ENCODE measurements around the gene RNF128. TPM values are rescaled to one million over a fixed set of nuclear protein-coding genes. Genes with fewer than 3 reads are reported as not detected.
"Not testable (repeated sequence)": the region's sequence is repeated elsewhere in the genome, so short reads cannot be mapped to it uniquely, and the experiment has no call there.

RNF128 gene
- polyA plus RNA-seq, 4 donors, result 38.2 to 138 (median 43.1) TPM

DNA sequence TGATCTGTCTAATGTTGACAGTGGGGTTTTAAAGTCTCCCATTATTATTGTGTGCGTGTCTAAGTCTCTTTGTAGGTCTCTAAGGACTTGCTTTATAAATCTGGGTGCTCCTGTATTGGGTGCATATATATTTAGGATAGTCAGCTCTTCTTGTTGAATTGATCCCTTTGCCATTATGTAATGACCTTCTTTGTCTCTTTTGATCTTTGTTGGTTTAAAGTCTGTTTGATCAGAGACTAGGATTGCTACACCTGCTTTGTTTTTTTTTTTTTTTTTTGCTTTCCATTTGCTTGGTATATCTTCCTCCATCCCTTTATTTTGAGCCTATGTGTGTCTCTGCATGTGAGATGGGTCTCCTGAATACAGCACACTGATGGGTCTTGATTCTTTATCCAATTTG, 42.8 kb downstream of the RNF128 start:
- not testable (repeated sequence) for H3K4me1 ChIP-seq (ENCODE audit: control insufficient read depth in 3 of 3, insufficient read depth in 2 of 3, low read depth in 1 of 3, low read length in 2 of 3); DNase-seq; H3K9me3 ChIP-seq (ENCODE audit: control insufficient read depth in 2 of 2, insufficient read depth in 1 of 2, low read depth in 1 of 2, low read length in 1 of 2); H3K27me3 ChIP-seq (ENCODE audit: control insufficient read depth in 3 of 3, insufficient read depth in 3 of 3, low read length in 3 of 3); H3K36me3 ChIP-seq (ENCODE audit: control insufficient read depth in 3 of 3, insufficient read depth in 2 of 3, low read depth in 1 of 3, low read length in 3 of 3); H3K27ac ChIP-seq (ENCODE audit: low read depth in 1 of 3, low read length in 2 of 3); FAIRE-seq; H3K4me3 ChIP-seq (ENCODE audit: low read depth in 1 of 3, low read length in 3 of 3)
- 62 to 87% (median 81%) methylated on average over 1 of the region's 1 CpG for WGBS, 3 donors

DNA sequence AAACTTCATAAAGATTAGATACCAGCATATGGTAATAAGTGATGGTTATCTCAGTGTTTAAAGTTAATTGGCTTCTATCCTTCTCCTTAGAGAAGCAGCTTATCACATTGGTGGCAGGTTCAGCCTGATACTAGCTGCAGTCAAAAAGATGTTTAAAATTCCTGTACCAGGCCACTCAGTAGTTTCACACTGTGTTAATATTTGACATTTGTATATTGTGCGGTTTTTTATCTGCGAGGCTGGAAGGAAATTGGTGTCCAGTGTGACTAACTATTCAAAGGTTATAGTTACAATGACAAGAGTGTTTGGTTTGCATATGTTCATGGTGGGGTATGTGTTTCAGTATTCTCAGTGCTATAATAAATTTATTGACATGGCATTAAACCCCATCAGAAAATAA, 48.5 kb downstream of the RNF128 start:
- Histone ChIP-seq H3K36me3 (ENCODE audit: control insufficient read depth in 3 of 3, insufficient read depth in 2 of 3, low read depth in 1 of 3, low read length in 3 of 3) (peaks cover 0 to 2% (median 0%) of the 10 kb centered on the region in 3 donors), H3K4me1 (ENCODE audit: control insufficient read depth in 3 of 3, insufficient read depth in 2 of 3, low read depth in 1 of 3, low read length in 2 of 3) (peaks cover 0 to 10% (median 0%) of the 10 kb centered on the region in 3 donors), H3K27ac (ENCODE audit: low read depth in 1 of 3, low read length in 2 of 3) (peak overlapping the region in 1 of 3 donors; percentile 7), H3K27me3 (ENCODE audit: control insufficient read depth in 3 of 3, insufficient read depth in 3 of 3, low read length in 3 of 3) (no peaks in the 10 kb centered on the region), H3K9me3 (ENCODE audit: control insufficient read depth in 2 of 2, insufficient read depth in 1 of 2, low read depth in 1 of 2, low read length in 1 of 2) (no peaks in the 10 kb centered on the region), H3K4me3 (ENCODE audit: low read depth in 1 of 3, low read length in 3 of 3) (no peak overlapping the region)
- FAIRE-seq (peak; percentile 30), DNase-seq (peak; percentile 21 to 46)
- WGBS, 3 donors, result 18 to 50% (median 23%) methylated on average over 2 of the region's 2 CpGs

DNA sequence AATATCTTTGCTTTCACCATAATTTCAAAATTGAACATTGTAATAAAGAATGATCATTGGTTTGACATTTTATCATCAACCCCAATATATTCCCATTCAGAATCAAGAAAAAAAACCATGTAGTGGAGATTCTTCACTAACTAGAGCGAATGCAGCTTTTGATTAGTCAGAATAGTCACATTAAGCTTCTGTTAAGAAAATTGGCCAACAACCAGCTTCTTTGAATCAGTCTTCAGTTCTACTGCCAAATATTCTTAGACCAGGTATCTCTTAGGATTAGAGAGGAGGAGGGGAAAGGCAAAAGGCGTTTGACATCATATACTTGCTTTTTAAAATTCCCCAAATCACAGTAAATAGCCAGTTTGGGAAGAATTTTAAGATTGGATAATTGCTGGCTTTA, 53.8 kb downstream of the RNF128 start:
- peaks cover 0 to 5% (median 0%) of the 10 kb centered on the region in 3 donors for H3K36me3 ChIP-seq (ENCODE audit: control insufficient read depth in 3 of 3, insufficient read depth in 2 of 3, low read depth in 1 of 3, low read length in 3 of 3)
- peaks cover 0 to 16% (median 0%) of the 10 kb centered on the region in 3 donors for H3K4me1 ChIP-seq (ENCODE audit: control insufficient read depth in 3 of 3, insufficient read depth in 2 of 3, low read depth in 1 of 3, low read length in 2 of 3)
- H3K27me3 ChIP-seq (ENCODE audit: control insufficient read depth in 3 of 3, insufficient read depth in 3 of 3, low read length in 3 of 3), result no peaks in the 10 kb centered on the region
- DNase-seq, result no peak
- H3K4me3 ChIP-seq (ENCODE audit: low read depth in 1 of 3, low read length in 3 of 3), result no peak overlapping the region
- peak; percentile 33 for FAIRE-seq
- 6 to 43% (median 7%) methylated on average over 2 of the region's 2 CpGs for WGBS, 3 donors
- peak overlapping the region in 2 of 3 donors; percentile 50 to 85 for H3K27ac ChIP-seq (ENCODE audit: low read depth in 1 of 3, low read length in 2 of 3)
- no peaks in the 10 kb centered on the region for H3K9me3 ChIP-seq (ENCODE audit: control insufficient read depth in 2 of 2, insufficient read depth in 1 of 2, low read depth in 1 of 2, low read length in 1 of 2)

DNA sequence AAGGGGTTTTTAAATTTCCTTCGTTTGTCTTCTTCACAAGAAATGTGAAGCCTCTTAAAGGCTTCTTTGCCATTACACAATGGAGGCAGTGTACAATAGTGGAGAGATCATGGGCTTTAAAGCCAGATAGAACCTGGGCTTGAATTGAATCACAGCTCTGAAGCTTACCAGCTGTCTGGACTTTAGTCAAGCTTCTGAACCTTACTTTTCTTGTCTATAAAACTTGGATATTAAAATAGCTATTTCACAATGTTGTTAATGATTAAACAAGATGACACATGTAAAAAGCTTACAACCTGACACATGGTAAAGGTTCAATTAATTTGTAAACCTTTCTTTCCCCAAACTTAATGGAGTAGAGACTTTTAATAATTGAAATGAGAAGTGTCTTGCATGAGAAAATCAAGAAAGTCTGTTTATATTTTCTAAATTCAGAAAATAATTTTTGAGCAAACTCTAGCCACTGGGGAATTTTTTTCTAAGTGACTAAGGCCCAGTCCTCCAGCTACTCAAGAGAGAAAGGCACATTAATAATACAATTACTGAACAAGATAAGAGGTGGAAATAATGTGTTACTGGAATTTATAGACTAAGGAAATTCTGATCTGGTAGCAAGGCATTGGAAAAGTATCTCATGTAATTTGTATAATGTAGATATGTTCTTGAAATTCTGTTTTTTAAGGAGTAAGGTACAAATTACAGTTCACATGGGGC, 54.3 kb downstream of the RNF128 start:
- 7 to 41% (median 8%) methylated on average over 1 of the region's 1 CpG for WGBS, 3 donors
- Histone ChIP-seq H3K4me1 (ENCODE audit: control insufficient read depth in 3 of 3, insufficient read depth in 2 of 3, low read depth in 1 of 3, low read length in 2 of 3) (peaks cover 0 to 16% (median 0%) of the 10 kb centered on the region in 3 donors), H3K9me3 (ENCODE audit: control insufficient read depth in 2 of 2, insufficient read depth in 1 of 2, low read depth in 1 of 2, low read length in 1 of 2) (no peaks in the 10 kb centered on the region), H3K36me3 (ENCODE audit: control insufficient read depth in 3 of 3, insufficient read depth in 2 of 3, low read depth in 1 of 3, low read length in 3 of 3) (peaks cover 0 to 5% (median 0%) of the 10 kb centered on the region in 3 donors), H3K4me3 (ENCODE audit: low read depth in 1 of 3, low read length in 3 of 3) (no peak overlapping the region), H3K27me3 (ENCODE audit: control insufficient read depth in 3 of 3, insufficient read depth in 3 of 3, low read length in 3 of 3) (no peaks in the 10 kb centered on the region), H3K27ac (ENCODE audit: low read depth in 1 of 3, low read length in 2 of 3) (peak overlapping the region in 2 of 3 donors; percentile 50 to 85)
- DNase-seq (peak; percentile 77 to 87), FAIRE-seq (peak; percentile 96)

DNA sequence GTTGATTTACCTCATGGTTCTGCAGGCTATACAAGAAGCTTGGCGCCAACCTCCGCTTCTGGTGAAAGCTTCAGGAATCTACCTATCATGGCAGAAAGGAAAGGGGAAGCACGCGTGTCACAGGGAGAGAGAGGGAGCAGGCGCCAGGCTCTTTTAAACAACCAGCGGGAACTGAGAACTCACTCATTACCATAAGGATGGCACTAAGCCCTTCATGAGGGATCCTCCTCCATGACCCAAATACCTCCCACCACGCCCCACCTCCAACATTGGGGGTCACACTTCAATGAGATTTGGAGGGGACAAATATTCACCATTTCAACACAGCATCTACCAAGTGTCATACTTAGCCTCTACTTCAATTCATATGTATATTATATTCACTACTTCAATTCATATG, 57.2 kb downstream of the RNF128 start:
- peaks cover 0 to 16% (median 0%) of the 10 kb centered on the region in 3 donors for H3K4me1 ChIP-seq (ENCODE audit: control insufficient read depth in 3 of 3, insufficient read depth in 2 of 3, low read depth in 1 of 3, low read length in 2 of 3)
- no peak for DNase-seq
- WGBS, 3 donors, result 45 to 80% (median 64%) methylated on average over 7 of the region's 7 CpGs
- H3K9me3 ChIP-seq (ENCODE audit: control insufficient read depth in 2 of 2, insufficient read depth in 1 of 2, low read depth in 1 of 2, low read length in 1 of 2), result no peaks in the 10 kb centered on the region
- peaks cover 0 to 2% (median 0%) of the 10 kb centered on the region in 3 donors for H3K36me3 ChIP-seq (ENCODE audit: control insufficient read depth in 3 of 3, insufficient read depth in 2 of 3, low read depth in 1 of 3, low read length in 3 of 3)
- no peak overlapping the region for H3K27ac ChIP-seq (ENCODE audit: low read depth in 1 of 3, low read length in 2 of 3)
- FAIRE-seq, result no peak
- H3K4me3 ChIP-seq (ENCODE audit: low read depth in 1 of 3, low read length in 3 of 3), result no peak overlapping the region
- no peaks in the 10 kb centered on the region for H3K27me3 ChIP-seq (ENCODE audit: control insufficient read depth in 3 of 3, insufficient read depth in 3 of 3, low read length in 3 of 3)

DNA sequence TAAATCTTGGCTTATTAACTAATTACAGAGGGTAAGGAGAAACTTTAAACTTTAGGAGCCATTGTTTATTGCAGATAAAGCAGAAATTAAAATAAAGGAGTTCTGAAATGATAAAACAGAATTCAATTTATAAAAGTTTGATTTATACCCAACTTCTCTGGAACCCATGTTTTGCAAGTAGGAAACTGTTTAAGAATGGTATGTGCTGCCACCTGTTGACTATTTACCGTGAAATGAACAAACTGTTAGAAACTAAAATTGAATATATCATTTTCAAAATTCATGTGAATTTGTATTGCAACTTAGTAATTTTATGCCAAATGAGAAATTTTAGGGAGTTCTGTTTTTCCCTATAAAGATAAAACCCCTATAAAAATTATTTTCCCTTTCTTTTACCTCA, 65.0 kb downstream of the RNF128 start:
- 0% methylated on average over 1 of the region's 1 CpG for WGBS, 3 donors
- no peak overlapping the region for H3K4me3 ChIP-seq (ENCODE audit: low read depth in 1 of 3, low read length in 3 of 3)
- no peak overlapping the region for H3K27ac ChIP-seq (ENCODE audit: low read depth in 1 of 3, low read length in 2 of 3)
- DNase-seq, result peak in 1 of 2 donors; percentile 17
- peaks cover 0 to 4% (median 0%) of the 10 kb centered on the region in 3 donors for H3K4me1 ChIP-seq (ENCODE audit: control insufficient read depth in 3 of 3, insufficient read depth in 2 of 3, low read depth in 1 of 3, low read length in 2 of 3)
- no peaks in the 10 kb centered on the region for H3K27me3 ChIP-seq (ENCODE audit: control insufficient read depth in 3 of 3, insufficient read depth in 3 of 3, low read length in 3 of 3)
- no peak for FAIRE-seq
- H3K36me3 ChIP-seq (ENCODE audit: control insufficient read depth in 3 of 3, insufficient read depth in 2 of 3, low read depth in 1 of 3, low read length in 3 of 3), result no peaks in the 10 kb centered on the region
- H3K9me3 ChIP-seq (ENCODE audit: control insufficient read depth in 2 of 2, insufficient read depth in 1 of 2, low read depth in 1 of 2, low read length in 1 of 2), result no peaks in the 10 kb centered on the region

DNA sequence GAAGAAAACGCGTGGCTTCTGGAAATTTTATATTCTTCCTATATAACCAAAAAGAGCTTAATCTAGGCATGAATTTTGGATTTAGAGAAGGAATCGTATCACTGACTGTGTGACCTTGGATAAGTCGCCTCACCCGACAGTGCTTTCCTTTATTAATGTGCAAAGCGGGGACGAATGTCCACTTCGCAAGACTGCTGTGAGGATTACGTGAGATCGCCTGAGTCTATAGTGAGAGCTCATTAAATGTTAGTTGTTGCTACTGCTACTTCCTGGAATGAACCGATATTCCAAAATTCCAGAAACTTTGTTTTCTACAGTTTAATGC, 75.5 kb downstream of the RNF128 start:
- peak overlapping the region; percentile 22 to 88 (median 47) for H3K27ac ChIP-seq (ENCODE audit: low read depth in 1 of 3, low read length in 2 of 3)
- peak overlapping the region in 2 of 3 donors; percentile 45 to 86 for H3K4me3 ChIP-seq (ENCODE audit: low read depth in 1 of 3, low read length in 3 of 3)
- DNase-seq (no peak), FAIRE-seq (no peak)
- H3K4me1 ChIP-seq (ENCODE audit: control insufficient read depth in 3 of 3, insufficient read depth in 2 of 3, low read depth in 1 of 3, low read length in 2 of 3), result peaks cover 0 to 4% (median 0%) of the 10 kb centered on the region in 3 donors
- 4 to 39% (median 6%) methylated on average over 11 of the region's 11 CpGs for WGBS, 3 donors
- no peaks in the 10 kb centered on the region for H3K27me3 ChIP-seq (ENCODE audit: control insufficient read depth in 3 of 3, insufficient read depth in 3 of 3, low read length in 3 of 3)
- no peaks in the 10 kb centered on the region for H3K9me3 ChIP-seq (ENCODE audit: control insufficient read depth in 2 of 2, insufficient read depth in 1 of 2, low read depth in 1 of 2, low read length in 1 of 2)
- H3K36me3 ChIP-seq (ENCODE audit: control insufficient read depth in 3 of 3, insufficient read depth in 2 of 3, low read depth in 1 of 3, low read length in 3 of 3), result no peaks in the 10 kb centered on the region

DNA sequence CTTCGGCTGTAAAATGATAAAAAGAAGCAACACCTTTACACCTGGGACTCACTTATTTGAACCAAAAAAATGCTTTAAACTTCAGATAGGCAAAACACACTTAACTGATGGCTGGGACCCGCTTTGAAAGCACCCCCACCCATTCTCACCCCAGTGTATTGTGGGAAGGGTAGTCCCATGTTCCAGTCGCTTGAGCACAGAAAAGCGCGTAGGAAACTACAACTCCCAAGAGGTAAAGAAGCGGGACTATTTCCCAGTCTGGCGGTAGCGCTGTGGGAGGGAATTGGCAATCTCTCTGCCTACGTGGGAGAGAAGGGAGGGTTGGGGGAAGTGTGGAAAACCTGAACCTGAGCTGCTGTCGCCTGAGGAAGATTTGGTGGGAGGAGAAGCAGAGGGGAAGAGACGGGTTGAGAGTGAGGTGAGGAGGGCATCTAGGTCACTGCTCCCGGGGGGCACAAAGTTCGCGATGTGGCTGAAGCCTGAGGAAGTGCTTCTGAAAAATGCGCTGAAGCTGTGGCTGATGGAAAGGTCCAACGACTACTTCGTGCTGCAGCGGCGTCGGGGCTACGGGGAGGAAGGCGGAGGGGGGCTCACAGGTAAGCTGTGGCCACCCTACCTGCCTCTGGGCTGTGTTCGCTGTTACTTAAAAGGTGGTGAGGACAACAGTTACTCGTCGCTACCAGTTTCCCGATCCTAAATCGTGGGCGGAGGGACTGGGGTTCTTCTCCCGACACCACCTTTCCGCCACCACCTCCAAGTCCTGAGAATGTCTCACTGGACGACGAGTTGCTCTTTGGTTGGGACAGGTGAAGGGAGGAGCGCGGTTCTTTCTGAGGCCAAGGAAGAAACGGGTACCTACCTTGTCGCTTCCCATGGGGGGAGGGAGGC, 76.1 kb downstream of the RNF128 start, which contains the start of gene TBC1D8B:
TSS of gene TBC1D8B (plus strand) at position 286 of the 888 bp plus-strand sequence. CDS start at position 467, 181 bp downstream.
- DNase-seq (peak; percentile 90 to 91), FAIRE-seq (no peak)
- peak within 1 kb of the TSS; percentile 42 to 88 (median 68) for H3K27ac ChIP-seq (ENCODE audit: low read depth in 1 of 3, low read length in 2 of 3)
- H3K27me3 ChIP-seq (ENCODE audit: control insufficient read depth in 3 of 3, insufficient read depth in 3 of 3, low read length in 3 of 3), result no peaks in the 10 kb centered on the region
- no peaks in the 10 kb centered on the region for H3K9me3 ChIP-seq (ENCODE audit: control insufficient read depth in 2 of 2, insufficient read depth in 1 of 2, low read depth in 1 of 2, low read length in 1 of 2)
- peaks cover 0 to 4% (median 0%) of the 10 kb centered on the region in 3 donors for H3K4me1 ChIP-seq (ENCODE audit: control insufficient read depth in 3 of 3, insufficient read depth in 2 of 3, low read depth in 1 of 3, low read length in 2 of 3)
- WGBS, 3 donors, result 1 to 23% (median 6%) methylated on average over 36 of the region's 36 CpGs
- H3K4me3 ChIP-seq (ENCODE audit: low read depth in 1 of 3, low read length in 3 of 3), result peak within 1 kb of the TSS in 2 of 3 donors; percentile 45 to 86
- no peaks in the 10 kb centered on the region for H3K36me3 ChIP-seq (ENCODE audit: control insufficient read depth in 3 of 3, insufficient read depth in 2 of 3, low read depth in 1 of 3, low read length in 3 of 3)

Measured in small intestine (tissue), 7 donors.